ENCODE data around the gene VSTM2L.

DNA sequence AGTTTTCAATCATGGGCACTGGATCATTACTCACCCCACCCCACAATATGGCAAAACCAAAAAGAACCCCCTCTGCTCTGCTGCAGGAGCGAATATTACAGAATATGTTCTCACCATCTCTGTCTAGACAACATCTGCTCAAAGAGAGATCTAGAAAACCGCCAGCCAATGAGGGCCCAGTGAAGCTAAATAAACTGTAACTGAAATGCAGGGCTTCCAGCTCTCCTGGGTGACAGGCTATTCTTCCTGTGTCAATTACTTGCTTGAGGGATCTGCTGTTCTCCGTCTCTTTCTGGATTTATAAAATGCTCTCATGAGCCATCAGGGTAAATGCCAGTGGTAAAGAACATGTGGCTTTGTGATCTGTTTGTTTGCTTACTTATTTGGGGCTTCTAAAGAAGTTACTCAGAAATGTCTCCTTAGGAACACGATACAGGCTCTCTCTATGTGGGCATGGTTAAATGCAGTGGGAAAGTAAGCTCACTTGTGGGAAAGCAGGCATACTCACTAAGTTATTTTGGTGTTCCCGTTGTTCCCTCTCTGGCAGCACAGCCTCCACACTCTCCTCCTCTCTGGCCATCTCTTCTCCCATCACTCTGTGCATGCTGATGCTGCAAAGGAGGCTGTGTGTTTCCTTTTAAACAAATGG lies 85.5 kb downstream of the VSTM2L start:
- no peak for TF ChIP-seq SIN3A (IDR thresholded peaks at IDR 0.05; ENCODE audit: borderline replicate concordance, low read depth, low read length)
- TF ChIP-seq YY1 (IDR thresholded peaks at IDR 0.05; ENCODE audit: low read depth), result no peak
- TF ChIP-seq, protein P1, sequence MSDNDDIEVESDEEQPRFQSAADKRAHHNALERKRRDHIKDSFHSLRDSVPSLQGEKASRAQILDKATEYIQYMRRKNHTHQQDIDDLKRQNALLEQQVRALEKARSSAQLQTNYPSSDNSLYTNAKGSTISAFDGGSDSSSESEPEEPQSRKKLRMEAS (IDR thresholded peaks at IDR 0.05; ENCODE audit: low read depth), result no peak
- TF ChIP-seq, protein P2, sequence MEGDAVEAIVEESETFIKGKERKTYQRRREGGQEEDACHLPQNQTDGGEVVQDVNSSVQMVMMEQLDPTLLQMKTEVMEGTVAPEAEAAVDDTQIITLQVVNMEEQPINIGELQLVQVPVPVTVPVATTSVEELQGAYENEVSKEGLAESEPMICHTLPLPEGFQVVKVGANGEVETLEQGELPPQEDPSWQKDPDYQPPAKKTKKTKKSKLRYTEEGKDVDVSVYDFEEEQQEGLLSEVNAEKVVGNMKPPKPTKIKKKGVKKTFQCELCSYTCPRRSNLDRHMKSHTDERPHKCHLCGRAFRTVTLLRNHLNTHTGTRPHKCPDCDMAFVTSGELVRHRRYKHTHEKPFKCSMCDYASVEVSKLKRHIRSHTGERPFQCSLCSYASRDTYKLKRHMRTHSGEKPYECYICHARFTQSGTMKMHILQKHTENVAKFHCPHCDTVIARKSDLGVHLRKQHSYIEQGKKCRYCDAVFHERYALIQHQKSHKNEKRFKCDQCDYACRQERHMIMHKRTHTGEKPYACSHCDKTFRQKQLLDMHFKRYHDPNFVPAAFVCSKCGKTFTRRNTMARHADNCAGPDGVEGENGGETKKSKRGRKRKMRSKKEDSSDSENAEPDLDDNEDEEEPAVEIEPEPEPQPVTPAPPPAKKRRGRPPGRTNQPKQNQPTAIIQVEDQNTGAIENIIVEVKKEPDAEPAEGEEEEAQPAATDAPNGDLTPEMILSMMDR (IDR thresholded peaks at IDR 0.05), result no peak
- no peak for TF ChIP-seq TAF1 (IDR thresholded peaks at IDR 0.05; ENCODE audit: borderline replicate concordance, low read depth, low read length)
- TF ChIP-seq FOXM1 (IDR thresholded peaks at IDR 0.05; ENCODE audit: low read depth), result no peak
- TF ChIP-seq, protein P3, sequence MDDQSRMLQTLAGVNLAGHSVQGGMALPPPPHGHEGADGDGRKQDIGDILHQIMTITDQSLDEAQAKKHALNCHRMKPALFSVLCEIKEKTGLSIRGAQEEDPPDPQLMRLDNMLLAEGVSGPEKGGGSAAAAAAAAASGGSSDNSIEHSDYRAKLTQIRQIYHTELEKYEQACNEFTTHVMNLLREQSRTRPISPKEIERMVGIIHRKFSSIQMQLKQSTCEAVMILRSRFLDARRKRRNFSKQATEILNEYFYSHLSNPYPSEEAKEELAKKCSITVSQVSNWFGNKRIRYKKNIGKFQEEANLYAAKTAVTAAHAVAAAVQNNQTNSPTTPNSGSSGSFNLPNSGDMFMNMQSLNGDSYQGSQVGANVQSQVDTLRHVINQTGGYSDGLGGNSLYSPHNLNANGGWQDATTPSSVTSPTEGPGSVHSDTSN (IDR thresholded peaks at IDR 0.05), result no peak
- no peak for TF ChIP-seq RAD21 (IDR thresholded peaks at IDR 0.05; ENCODE audit: low read length)

Data from SK-N-SH (cell line).